Hepatocyte (in vitro differentiated cells): ENCODE data around the gene CEBPZOS.

Experiments
- CTCF ChIP-seq: fragments of 200-600 bp; sonication (generic); IDR thresholded peaks from 2 replicates; pipeline ENCODE4 v1.5.1; 2016; ENCODE audit warnings: antibody characterized with exemption, mild to moderate bottlenecking; ENCODE audit not compliant: poor library complexity
- EZH2phosphoT487 ChIP-seq: fragments of 200-600 bp; sonication (generic); IDR thresholded peaks from one replicate; pipeline ENCODE4 v1.6.1; 2018; ENCODE audit warnings: antibody characterized with exemption, mild to moderate bottlenecking, low read depth, moderate library complexity; ENCODE audit not compliant: unreplicated experiment, severe bottlenecking

DNA sequence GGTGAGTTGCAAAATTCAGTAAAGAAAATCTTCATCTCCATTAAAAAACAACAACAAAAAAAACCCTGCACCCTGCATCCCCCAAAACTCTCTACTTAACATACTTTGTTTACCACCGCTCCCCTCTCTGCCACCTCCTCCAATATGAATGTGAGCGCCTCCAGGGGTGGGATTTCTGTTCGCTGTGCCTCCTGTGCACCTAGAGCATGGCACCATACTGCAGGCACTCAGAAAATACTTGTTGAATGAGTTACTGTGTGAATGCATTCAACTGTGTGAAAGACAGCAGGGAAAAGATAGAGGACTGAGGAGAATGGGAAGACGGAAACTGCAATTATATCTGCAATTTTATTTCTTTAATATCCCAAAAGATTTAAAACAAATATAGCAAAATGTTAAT lies 30.6 kb downstream of the CEBPZOS start:
- TF ChIP-seq CTCF (no peak), EZH2phosphoT487 (no peak)
